Liver (tissue), 9 donors: ENCODE results near the gene OR4K14. TPM values are rescaled to one million over a fixed set of nuclear protein-coding genes. Genes with fewer than 3 reads are reported as not detected.

Experiments used
- DNase-seq: peaks from one replicate; pipeline ENCODE4 v3.0.0-alpha.2; 2017; ENCODE audit warnings: low spot score
- H3K27ac ChIP-seq, 2 donors: one replicate each; pipeline ENCODE4 v1.7.0; 2013; ENCODE audit warnings: inconsistent platforms in 2 of 2, low read length in 2 of 2, control low read depth in 1 of 2, low read depth in 1 of 2, mild to moderate bottlenecking in 1 of 2
- H3K27me3 ChIP-seq, 4 donors: one replicate each; pipeline versions ENCODE4 v1.6.1 to v1.7.0; 2013; ENCODE audit warnings: low read length in 3 of 4, inconsistent platforms in 1 of 4, mild to moderate bottlenecking in 1 of 4, moderate library complexity in 1 of 4; ENCODE audit not compliant: control insufficient read depth in 4 of 4, insufficient read depth in 4 of 4
- H3K36me3 ChIP-seq, 4 donors: one replicate each; pipeline versions ENCODE4 v1.6.1 to v1.7.0; 2013; ENCODE audit warnings: low read length in 3 of 4, mild to moderate bottlenecking in 3 of 4, low read depth in 1 of 4, moderate library complexity in 1 of 4; ENCODE audit not compliant: control insufficient read depth in 4 of 4, insufficient read depth in 3 of 4
- H3K4me1 ChIP-seq, 4 donors: one replicate each; pipeline versions ENCODE4 v1.6.1 to v1.7.0; 2013; ENCODE audit warnings: low read length in 3 of 4, mild to moderate bottlenecking in 3 of 4, moderate library complexity in 1 of 4; ENCODE audit not compliant: control insufficient read depth in 4 of 4, insufficient read depth in 4 of 4
- H3K4me3 ChIP-seq, 3 donors: one replicate each; pipeline versions ENCODE4 v1.6.1 to v1.7.0; 2013; ENCODE audit warnings: low read length in 3 of 3, control low read depth in 1 of 3, low read depth in 1 of 3, mild to moderate bottlenecking in 1 of 3
- H3K9ac ChIP-seq, 2 donors: one replicate each; pipeline ENCODE4 v1.7.0; 2013; ENCODE audit warnings: low read length in 2 of 2, mild to moderate bottlenecking in 2 of 2, moderate library complexity in 2 of 2, control low read depth in 1 of 2, low read depth in 1 of 2
- H3K9me3 ChIP-seq, 4 donors: one replicate each; pipeline versions ENCODE4 v1.6.1 to v1.7.0; 2013; ENCODE audit warnings: low read length in 3 of 4; ENCODE audit not compliant: control insufficient read depth in 4 of 4
- CTCF ChIP-seq: fragments of 150-350 bp; IDR thresholded peaks from 2 replicates; pipeline ENCODE4 v1.5.1; 2017; ENCODE audit warnings: improper control_type of control experiment, low read depth, low read length; ENCODE audit not compliant: missing input control
- EGR1 ChIP-seq, 2 donors: IDR thresholded peaks; 2 replicates each; pipeline ENCODE4 v1.6.1; 2016 to 2018; ENCODE audit warnings: antibody characterized with exemption in 2 of 2, low read depth in 2 of 2
- FOXA1 ChIP-seq: IDR thresholded peaks from 2 replicates; pipeline ENCODE4 v1.6.1; 2016; ENCODE audit warnings: antibody characterized with exemption
- FOXA2 ChIP-seq: IDR thresholded peaks from 2 replicates; pipeline ENCODE4 v1.6.1; 2016; ENCODE audit warnings: antibody characterized with exemption
- GABPA ChIP-seq, 2 donors: IDR thresholded peaks in 1 of 2; conservative IDR thresholded peaks in 1 of 2; 2 replicates each; pipeline ENCODE4 v1.6.1; 2016; ENCODE audit warnings: antibody characterized with exemption in 2 of 2, mild to moderate bottlenecking in 1 of 2, moderate library complexity in 1 of 2
- HNF4A ChIP-seq, 2 donors: conservative IDR thresholded peaks; 2 replicates each; pipeline ENCODE4 v1.6.1; 2016; ENCODE audit warnings: antibody characterized with exemption in 2 of 2, mild to moderate bottlenecking in 2 of 2
- HNF4G ChIP-seq: IDR thresholded peaks from 2 replicates; pipeline ENCODE4 v1.6.1; 2016; ENCODE audit warnings: antibody characterized with exemption
- RXRA ChIP-seq, 2 donors: IDR thresholded peaks; 2 replicates each; pipeline ENCODE4 v1.6.1; 2017 to 2018; ENCODE audit warnings: antibody characterized with exemption in 2 of 2, mild to moderate bottlenecking in 1 of 2
- SP1 ChIP-seq: IDR thresholded peaks from 2 replicates; pipeline ENCODE4 v1.6.1; 2018; ENCODE audit warnings: antibody characterized with exemption, mild to moderate bottlenecking
- YY1 ChIP-seq: IDR thresholded peaks from 2 replicates; pipeline ENCODE4 v1.6.1; 2016; ENCODE audit warnings: antibody characterized with exemption, mild to moderate bottlenecking
- WGBS: extraction: QIAGEN DNeasy Blood & Tissue Kit; methylation state at CpG from one replicate; pipeline ENCODE4 v1.1.7; 2013; 5-methylcytosine and 5-hydroxymethylcytosine counted together
- polyA plus RNA-seq, 2 donors: library from polyadenylated mRNA; stranded (reverse) in 1 of 2; unstranded in 1 of 2; fragments of 200-250 nt in 1 of 2; fragments of >200 nt in 1 of 2; fragmentation: Nextera tagmentation in 1 of 2; extraction: Ambion mirVana in 1 of 2; gene quantifications; one replicate each; pipeline versions ENCODE4 v1.2.1 to v1.2.3, GENCODE V29; 2013 to 2015
- total RNA-seq, 2 donors: library from RNA; depleted of rRNA; stranded (reverse); fragments of >200 nt; gene quantifications; one replicate each; pipeline ENCODE4 v1.2.3, GENCODE V29; 2014
- TF ChIP-seq, protein P1 (sequence below): IDR thresholded peaks from 2 replicates; pipeline ENCODE4 v1.6.1; 2016; ENCODE audit warnings: antibody characterized with exemption, mild to moderate bottlenecking
- donor health status: healthy.
- donor health status: healthy.
- donor health status: healthy.
- donor health status: healthy.
- donor health status: healthy.

Gene OR4K14
- total and polyA plus RNA-seq, 4 donors, result not detected

GRCh38 chr14:20001863-20002262 lies 17.2 kb downstream of the OR4K14 start, which contains the start of gene OR4Q2:
OR4Q2 (plus strand) TSS chr14:20002163.
- Histone ChIP-seq H3K27me3 (no peaks in the 10 kb centered on the region), H3K9me3 (no peaks in the 10 kb centered on the region), H3K9ac (no peak within 1 kb of the TSS), H3K27ac (no peak within 1 kb of the TSS), H3K4me3 (no peak within 1 kb of the TSS), H3K4me1 (no peaks in the 10 kb centered on the region), H3K36me3 (no peaks in the 10 kb centered on the region)
- DNase-seq, result no peak
- no peak for TF ChIP-seq YY1
- TF ChIP-seq SP1, result no peak
- TF ChIP-seq EGR1 (IDR thresholded peaks at IDR 0.05; ENCODE audit: low read depth in 2 of 2), result no peak

DNA sequence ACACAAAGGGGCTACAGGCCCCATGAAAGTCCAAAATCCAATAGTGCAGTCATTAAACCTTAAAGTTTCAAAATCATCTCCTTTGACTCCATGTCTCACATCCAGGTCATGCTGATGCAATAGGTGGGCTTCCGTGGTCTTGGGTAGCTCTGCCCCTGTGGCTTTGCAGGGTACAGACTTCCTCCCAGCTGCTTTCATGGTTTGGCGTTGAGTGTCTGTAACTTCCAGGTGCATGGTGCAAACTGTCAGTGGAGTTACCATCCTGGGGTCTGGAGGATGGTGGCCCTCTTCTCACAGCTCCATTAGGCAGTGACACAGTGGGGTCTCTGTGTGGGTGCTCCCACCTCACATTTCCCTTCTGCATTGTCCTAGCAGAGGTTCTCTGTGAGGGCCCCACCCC lies 25.7 kb downstream of the OR4K14 start:
- WGBS, result 54% methylated on average over 2 of the region's 2 CpGs
- no peaks in the 10 kb centered on the region for H3K36me3 ChIP-seq
- no peaks in the 10 kb centered on the region for H3K27me3 ChIP-seq
- H3K4me3 ChIP-seq, result no peak overlapping the region
- TF ChIP-seq CTCF, result no peak
- TF ChIP-seq RXRA (IDR thresholded peaks at IDR 0.05), result no peak
- H3K9me3 ChIP-seq, result peaks cover 0 to 5% (median 0%) of the 10 kb centered on the region in 4 donors
- H3K4me1 ChIP-seq, result no peaks in the 10 kb centered on the region
- H3K27ac ChIP-seq, result no peak overlapping the region
- H3K9ac ChIP-seq, result no peak overlapping the region
- DNase-seq, result no peak

GRCh38 chr14:19975291-19975690 lies 43.8 kb downstream of the OR4K14 start, which contains the start of gene OR4K15:
OR4K15 (plus strand) TSS chr14:19975591; CDS start chr14:19975591, 0 bp downstream.
- no peaks in the 10 kb centered on the region for H3K27me3 ChIP-seq
- no peak within 1 kb of the TSS for H3K4me3 ChIP-seq
- WGBS, result 95% methylated on average over 3 of the region's 3 CpGs
- no peak within 1 kb of the TSS for H3K27ac ChIP-seq
- no peaks in the 10 kb centered on the region for H3K36me3 ChIP-seq
- no peak for DNase-seq
- H3K4me1 ChIP-seq, result no peaks in the 10 kb centered on the region
- TF ChIP-seq FOXA1 (no peak), EGR1 (IDR thresholded peaks at IDR 0.05; ENCODE audit: low read depth in 2 of 2) (no peak), HNF4A (conservative IDR thresholded peaks at IDR 0.05) (no peak), GABPA (IDR thresholded peaks at IDR 0.05 in 1 of 2, conservative IDR thresholded peaks at IDR 0.05 in 1 of 2) (no peak), HNF4G (no peak), FOXA2 (no peak), YY1 (no peak), SP1 (no peak)
- TF ChIP-seq, protein P1, sequence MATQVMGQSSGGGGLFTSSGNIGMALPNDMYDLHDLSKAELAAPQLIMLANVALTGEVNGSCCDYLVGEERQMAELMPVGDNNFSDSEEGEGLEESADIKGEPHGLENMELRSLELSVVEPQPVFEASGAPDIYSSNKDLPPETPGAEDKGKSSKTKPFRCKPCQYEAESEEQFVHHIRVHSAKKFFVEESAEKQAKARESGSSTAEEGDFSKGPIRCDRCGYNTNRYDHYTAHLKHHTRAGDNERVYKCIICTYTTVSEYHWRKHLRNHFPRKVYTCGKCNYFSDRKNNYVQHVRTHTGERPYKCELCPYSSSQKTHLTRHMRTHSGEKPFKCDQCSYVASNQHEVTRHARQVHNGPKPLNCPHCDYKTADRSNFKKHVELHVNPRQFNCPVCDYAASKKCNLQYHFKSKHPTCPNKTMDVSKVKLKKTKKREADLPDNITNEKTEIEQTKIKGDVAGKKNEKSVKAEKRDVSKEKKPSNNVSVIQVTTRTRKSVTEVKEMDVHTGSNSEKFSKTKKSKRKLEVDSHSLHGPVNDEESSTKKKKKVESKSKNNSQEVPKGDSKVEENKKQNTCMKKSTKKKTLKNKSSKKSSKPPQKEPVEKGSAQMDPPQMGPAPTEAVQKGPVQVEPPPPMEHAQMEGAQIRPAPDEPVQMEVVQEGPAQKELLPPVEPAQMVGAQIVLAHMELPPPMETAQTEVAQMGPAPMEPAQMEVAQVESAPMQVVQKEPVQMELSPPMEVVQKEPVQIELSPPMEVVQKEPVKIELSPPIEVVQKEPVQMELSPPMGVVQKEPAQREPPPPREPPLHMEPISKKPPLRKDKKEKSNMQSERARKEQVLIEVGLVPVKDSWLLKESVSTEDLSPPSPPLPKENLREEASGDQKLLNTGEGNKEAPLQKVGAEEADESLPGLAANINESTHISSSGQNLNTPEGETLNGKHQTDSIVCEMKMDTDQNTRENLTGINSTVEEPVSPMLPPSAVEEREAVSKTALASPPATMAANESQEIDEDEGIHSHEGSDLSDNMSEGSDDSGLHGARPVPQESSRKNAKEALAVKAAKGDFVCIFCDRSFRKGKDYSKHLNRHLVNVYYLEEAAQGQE, result no peak
- H3K9me3 ChIP-seq, result no peaks in the 10 kb centered on the region
- no peak within 1 kb of the TSS for H3K9ac ChIP-seq
